Vagina (tissue), 2 donors: ENCODE measurements around the gene SEMA4C. TPM values are rescaled to one million over a fixed set of nuclear protein-coding genes. Genes with fewer than 3 reads are reported as not detected.

Experiments used
- DNase-seq, 2 donors: peaks; one replicate each; pipeline ENCODE4 v3.0.0-alpha.2; 2017; ENCODE audit errors: extremely low spot score in 2 of 2
- H3K27ac ChIP-seq: fragments of 200-600 bp; sonication (generic); one replicate; pipeline ENCODE4 v1.5.1; 2019
- H3K27me3 ChIP-seq: fragments of 200-600 bp; sonication (generic); one replicate; pipeline ENCODE4 v1.5.1; 2019
- H3K36me3 ChIP-seq, 2 donors: fragments of 200-600 bp; sonication (generic); one replicate each; pipeline ENCODE4 v1.5.1; 2017 to 2019
- H3K4me1 ChIP-seq: fragments of 200-600 bp; sonication (generic); one replicate; pipeline ENCODE4 v1.5.1; 2019
- H3K4me3 ChIP-seq, 2 donors: fragments of 200-600 bp; sonication (generic); 1 replicate in 1 of 2; 2 replicates in 1 of 2; pipeline ENCODE4 v1.5.1; 2016 to 2019
- H3K9me3 ChIP-seq: fragments of 200-600 bp; sonication (generic); one replicate; pipeline ENCODE4 v1.5.1; 2019
- CTCF ChIP-seq, 3 experiments: fragments of 450-650 bp in 2 of 3; fragments of 200-600 bp in 1 of 3; sonication (generic) in 1 of 3; IDR thresholded peaks; one replicate each; pipeline ENCODE4 v1.5.1; 2017 to 2019; ENCODE audit warnings: antibody characterized with exemption in 3 of 3, mild to moderate bottlenecking in 2 of 3, moderate library complexity in 2 of 3
- POLR2A ChIP-seq, 2 donors: fragments of 450-650 bp; IDR thresholded peaks; one replicate each; pipeline ENCODE4 v1.6.1; 2017; ENCODE audit warnings: antibody characterized with exemption in 2 of 2, mild to moderate bottlenecking in 2 of 2, moderate library complexity in 2 of 2
- POLR2AphosphoS5 ChIP-seq, 2 donors: sonication (generic); formaldehyde crosslinking; IDR thresholded peaks; one replicate each; pipeline ENCODE4 v1.9.0; 2017; ENCODE audit warnings: antibody characterized with exemption in 2 of 2, mild to moderate bottlenecking in 2 of 2, low read depth in 1 of 2; ENCODE audit not compliant: insufficient read depth in 1 of 2
- intact Hi-C: fragments of 100-400 bp; cut with DNase I; formaldehyde crosslinking; loops from one replicate; pipeline ENCODE4 v1.15.1; 2023
- total RNA-seq: library from RNA; depleted of rRNA; stranded (reverse); fragments of >200 nt; gene quantifications from one replicate; pipeline ENCODE4 v1.2.3, GENCODE V29; 2016

SEMA4C gene
- total RNA-seq, 1 donor from 2014 or later, result 60.6 TPM

- no peak for DNase-seq
- Histone ChIP-seq H3K36me3 (no peaks in the 10 kb centered on the region), H3K27ac (no peak overlapping the region), H3K4me3 (no peak overlapping the region), H3K9me3 (no peaks in the 10 kb centered on the region), H3K27me3 (no peaks in the 10 kb centered on the region), H3K4me1 (peaks cover 32% of the 10 kb centered on the region)
- intact Hi-C loops, result no loop called here
- TF ChIP-seq POLR2AphosphoS5 (IDR thresholded peaks at IDR 0.05; ENCODE audit: insufficient read depth in 1 of 2, low read depth in 1 of 2) (no peak), POLR2A (IDR thresholded peaks at IDR 0.05) (no peak), CTCF (IDR thresholded peaks at IDR 0.05) (no peak)
Measured at GRCh38 chr2:96900237-96900636, 30.4 kb upstream of the SEMA4C start.

- H3K4me1 ChIP-seq, result peaks cover 35% of the 10 kb centered on the region
- no peaks in the 10 kb centered on the region for H3K27me3 ChIP-seq
- TF ChIP-seq POLR2AphosphoS5 (IDR thresholded peaks at IDR 0.05; ENCODE audit: insufficient read depth in 1 of 2, low read depth in 1 of 2) (no peak), CTCF (IDR thresholded peaks at IDR 0.05) (no peak), POLR2A (IDR thresholded peaks at IDR 0.05) (no peak)
- intact Hi-C loops, result no loop called here
- no peaks in the 10 kb centered on the region for H3K36me3 ChIP-seq
- DNase-seq, result no peak
- no peak overlapping the region for H3K27ac ChIP-seq
- no peak overlapping the region for H3K4me3 ChIP-seq
- H3K9me3 ChIP-seq, result no peaks in the 10 kb centered on the region
Measured at GRCh38 chr2:96899413-96899741, 29.5 kb upstream of the SEMA4C start.

- H3K4me1 ChIP-seq, result peaks cover 39% of the 10 kb centered on the region
- H3K27me3 ChIP-seq, result no peaks in the 10 kb centered on the region
- no peak overlapping the region for H3K4me3 ChIP-seq
- no peak overlapping the region for H3K27ac ChIP-seq
- no peaks in the 10 kb centered on the region for H3K9me3 ChIP-seq
- TF ChIP-seq CTCF (IDR thresholded peaks at IDR 0.05), result no peak
- TF ChIP-seq POLR2A (IDR thresholded peaks at IDR 0.05), result no peak
- no peak for TF ChIP-seq POLR2AphosphoS5 (IDR thresholded peaks at IDR 0.05; ENCODE audit: insufficient read depth in 1 of 2, low read depth in 1 of 2)
- no peaks in the 10 kb centered on the region for H3K36me3 ChIP-seq
- intact Hi-C loops, result no loop called here
- DNase-seq, result no peak
Measured at GRCh38 chr2:96898641-96899412, 28.9 kb upstream of the SEMA4C start.

GRCh38 chr2:96898135-96898505, 28.2 kb upstream of the SEMA4C start:
- DNase-seq, result no peak
- no peaks in the 10 kb centered on the region for H3K9me3 ChIP-seq
- intact Hi-C loops, result no loop called here
- H3K4me3 ChIP-seq, result no peak overlapping the region
- TF ChIP-seq POLR2AphosphoS5 (IDR thresholded peaks at IDR 0.05; ENCODE audit: insufficient read depth in 1 of 2, low read depth in 1 of 2) (no peak), CTCF (IDR thresholded peaks at IDR 0.05) (no peak), POLR2A (IDR thresholded peaks at IDR 0.05) (no peak)
- H3K36me3 ChIP-seq, result no peaks in the 10 kb centered on the region
- no peaks in the 10 kb centered on the region for H3K27me3 ChIP-seq
- H3K27ac ChIP-seq, result no peak overlapping the region
- H3K4me1 ChIP-seq, result peaks cover 45% of the 10 kb centered on the region

- no peaks in the 10 kb centered on the region for H3K27me3 ChIP-seq
- no peaks in the 10 kb centered on the region for H3K9me3 ChIP-seq
- DNase-seq, result no peak
- no peak overlapping the region for H3K4me3 ChIP-seq
- H3K36me3 ChIP-seq, result no peaks in the 10 kb centered on the region
- H3K27ac ChIP-seq, result no peak overlapping the region
- intact Hi-C loops, result no loop called here
- H3K4me1 ChIP-seq, result peaks cover 50% of the 10 kb centered on the region
- no peak for TF ChIP-seq CTCF (IDR thresholded peaks at IDR 0.05)
- no peak for TF ChIP-seq POLR2AphosphoS5 (IDR thresholded peaks at IDR 0.05; ENCODE audit: insufficient read depth in 1 of 2, low read depth in 1 of 2)
- no peak for TF ChIP-seq POLR2A (IDR thresholded peaks at IDR 0.05)
Measured at GRCh38 chr2:96897491-96898134, 27.7 kb upstream of the SEMA4C start.
